ENCODE data around the gene F10. TPM values are rescaled to one million over a fixed set of nuclear protein-coding genes. Genes with fewer than 3 reads are reported as not detected.

The F10 gene
- total and polyA plus RNA-seq, 2 of the 13 experiments (the other 11 are each of a cell fraction or from before 2014, with no cell fraction given) = 58.4 to 237 TPM

GRCh38 chr13:113122550-113123225 is at the start of gene F10 (continued):
- TF ChIP-seq CERS6 (CRISPR knock-in tag; IDR thresholded peaks at IDR 0.05) = peak; percentile 74; the same call in 1 of the 2 replicates
- no peak; the same call in 1 of the 2 replicates for TF ChIP-seq ZNF749 (CRISPR knock-in tag; IDR thresholded peaks at IDR 0.05; ENCODE audit: borderline replicate concordance)
- peak; percentile 94 for TF ChIP-seq UBTF (CRISPR knock-in tag; IDR thresholded peaks at IDR 0.05)
- TF ChIP-seq EEA1 (CRISPR knock-in tag; IDR thresholded peaks at IDR 0.05; ENCODE audit: borderline replicate concordance) = no peak
- TF ChIP-seq ARHGAP35 (CRISPR knock-in tag; IDR thresholded peaks at IDR 0.05; ENCODE audit: borderline replicate concordance) = peak; percentile 94; the same call in 1 of the 2 replicates
- TF ChIP-seq ZBTB7A (CRISPR knock-in tag; IDR thresholded peaks at IDR 0.05) = no peak
- TF ChIP-seq ZNF335 (CRISPR knock-in tag; IDR thresholded peaks at IDR 0.05) = peak; percentile 76
- TF ChIP-seq ZNF225 (CRISPR knock-in tag; IDR thresholded peaks at IDR 0.05) = peak; percentile 78
- TF ChIP-seq ZNF280B (CRISPR knock-in tag; IDR thresholded peaks at IDR 0.05; ENCODE audit: borderline replicate concordance) = peak; percentile 15; the same call in 1 of the 2 replicates
- TF ChIP-seq ZZZ3 (CRISPR knock-in tag; IDR thresholded peaks at IDR 0.05; ENCODE audit: borderline replicate concordance) = peak; percentile 59; the same call in 1 of the 2 replicates
- 0 out of 2 replicates have a peak, but pooled peaks have one; percentile 37 for TF ChIP-seq ZNF773 (CRISPR knock-in tag; IDR thresholded peaks at IDR 0.05; ENCODE audit: borderline replicate concordance)
- TF ChIP-seq KLF13 (CRISPR knock-in tag; IDR thresholded peaks at IDR 0.05) = 0 out of 2 replicates have a peak, but pooled peaks have one; percentile 69
- peak; percentile 94 for TF ChIP-seq NCOR1 (IDR thresholded peaks at IDR 0.05; ENCODE audit: borderline replicate concordance, low read length)
- peak; percentile 73 for TF ChIP-seq KDM6A (CRISPR knock-in tag; IDR thresholded peaks at IDR 0.05; ENCODE audit: low read depth)
- peak; percentile 68; the same call in 1 of the 2 replicates for TF ChIP-seq ARNT2 (CRISPR knock-in tag; IDR thresholded peaks at IDR 0.05; ENCODE audit: low read depth)
- peak; percentile 72; the same call in 1 of the 2 replicates for TF ChIP-seq SOX5 (CRISPR knock-in tag; IDR thresholded peaks at IDR 0.05; ENCODE audit: borderline replicate concordance)
- peak; percentile 89 for TF ChIP-seq MAX (IDR thresholded peaks at IDR 0.05)
- TF ChIP-seq MEF2D (CRISPR knock-in tag; IDR thresholded peaks at IDR 0.05) = peak; percentile 95
- peak; percentile 81 for TF ChIP-seq ISL2 (CRISPR knock-in tag; IDR thresholded peaks at IDR 0.05)
- peak; percentile 38 for TF ChIP-seq STAG1 (CRISPR knock-in tag; IDR thresholded peaks at IDR 0.05)
- TF ChIP-seq THAP11 (CRISPR knock-in tag; IDR thresholded peaks at IDR 0.05) = peak; percentile 72
- TF ChIP-seq WIZ (CRISPR knock-in tag; IDR thresholded peaks at IDR 0.05) = no peak
- TF ChIP-seq HNRNPL (IDR thresholded peaks at IDR 0.05; ENCODE audit: low read depth, low read length) = 0 out of 2 replicates have a peak, but pooled peaks have one; percentile 71
- TF ChIP-seq EED (CRISPR knock-in tag; IDR thresholded peaks at IDR 0.05) = no peak
- TF ChIP-seq RAD21 (CRISPR knock-in tag; IDR thresholded peaks at IDR 0.05) = peak; percentile 62
